Measurements from ENCODE around the gene RUNX1.

Gene RUNX1

GRCh38 chr21:34916446-34916845, 132.7 kb downstream of the RUNX1 start:
- DNase-seq = no peak
- Histone ChIP-seq H3K4me1 (no peaks in the 10 kb centered on the region), H3K27me3 (no peaks in the 10 kb centered on the region), H3K36me3 (no peaks in the 10 kb centered on the region), H3K4me3 (ENCODE audit: low read depth, low read length) (no peak overlapping the region), H3K9me3 (no peaks in the 10 kb centered on the region)
- TF ChIP-seq CTCF (IDR thresholded peaks at IDR 0.05; ENCODE audit: low read depth, low read length) = no peak

- Histone ChIP-seq H3K36me3 (no peaks in the 10 kb centered on the region), H3K27me3 (no peaks in the 10 kb centered on the region), H3K4me1 (no peaks in the 10 kb centered on the region), H3K9me3 (no peaks in the 10 kb centered on the region), H3K4me3 (ENCODE audit: low read depth, low read length) (no peak overlapping the region)
- no peak for DNase-seq
- no peak for TF ChIP-seq CTCF (IDR thresholded peaks at IDR 0.05; ENCODE audit: low read depth, low read length)
Measured at GRCh38 chr21:34915364-34915841, 133.7 kb downstream of the RUNX1 start.

- H3K4me1 ChIP-seq = no peaks in the 10 kb centered on the region
- TF ChIP-seq CTCF (IDR thresholded peaks at IDR 0.05; ENCODE audit: low read depth, low read length) = no peak
- no peaks in the 10 kb centered on the region for H3K36me3 ChIP-seq
- H3K27me3 ChIP-seq = no peaks in the 10 kb centered on the region
- H3K9me3 ChIP-seq = no peaks in the 10 kb centered on the region
- DNase-seq = no peak
- no peak overlapping the region for H3K4me3 ChIP-seq (ENCODE audit: low read depth, low read length)
Measured at GRCh38 chr21:34914239-34914638, 134.9 kb downstream of the RUNX1 start.

- Histone ChIP-seq H3K36me3 (no peaks in the 10 kb centered on the region), H3K9me3 (no peaks in the 10 kb centered on the region), H3K27me3 (no peaks in the 10 kb centered on the region), H3K4me1 (no peaks in the 10 kb centered on the region), H3K4me3 (ENCODE audit: low read depth, low read length) (no peak overlapping the region)
- TF ChIP-seq CTCF (IDR thresholded peaks at IDR 0.05; ENCODE audit: low read depth, low read length) = no peak
- DNase-seq = no peak
Measured at GRCh38 chr21:34913811-34914210, 135.3 kb downstream of the RUNX1 start.

- H3K27me3 ChIP-seq = no peaks in the 10 kb centered on the region
- H3K9me3 ChIP-seq = no peaks in the 10 kb centered on the region
- no peak for TF ChIP-seq CTCF (IDR thresholded peaks at IDR 0.05; ENCODE audit: low read depth, low read length)
- H3K36me3 ChIP-seq = no peaks in the 10 kb centered on the region
- H3K4me1 ChIP-seq = no peaks in the 10 kb centered on the region
- DNase-seq = no peak
- no peak overlapping the region for H3K4me3 ChIP-seq (ENCODE audit: low read depth, low read length)
Measured at GRCh38 chr21:34912022-34912945, 136.8 kb downstream of the RUNX1 start.

GRCh38 chr21:34911360-34911759, 137.7 kb downstream of the RUNX1 start:
- no peaks in the 10 kb centered on the region for H3K9me3 ChIP-seq
- H3K27me3 ChIP-seq = no peaks in the 10 kb centered on the region
- H3K36me3 ChIP-seq = no peaks in the 10 kb centered on the region
- DNase-seq = no peak
- H3K4me3 ChIP-seq (ENCODE audit: low read depth, low read length) = no peak overlapping the region
- H3K4me1 ChIP-seq = no peaks in the 10 kb centered on the region
- no peak for TF ChIP-seq CTCF (IDR thresholded peaks at IDR 0.05; ENCODE audit: low read depth, low read length)
